GM23338 (cell line): ENCODE measurements around the gene HACD2.

ENCODE experiments used
- CREB1 ChIP-seq: fragments of 250-450 bp; sonication (Bioruptor Pico); IDR thresholded peaks from 2 replicates; pipeline ENCODE4 v1.5.0; 2020; ENCODE audit warnings: low read depth, mild to moderate bottlenecking, moderate library complexity
- EZH2 ChIP-seq: fragments of 200-600 bp; sonication (generic); IDR thresholded peaks from one replicate; pipeline ENCODE4 v1.8.0; 2017; ENCODE audit warnings: antibody characterized with exemption, mild to moderate bottlenecking, low read depth; ENCODE audit not compliant: unreplicated experiment
- EZH2phosphoT487 ChIP-seq: fragments of 200-600 bp; sonication (generic); IDR thresholded peaks from one replicate; pipeline ENCODE4 v1.8.1; 2018; ENCODE audit warnings: antibody characterized with exemption; ENCODE audit not compliant: unreplicated experiment
- JUNB ChIP-seq: IDR thresholded peaks from one replicate; pipeline ENCODE4 v1.6.1; 2016; ENCODE audit warnings: antibody characterized with exemption; ENCODE audit not compliant: unreplicated experiment
- NANOG ChIP-seq: IDR thresholded peaks from 2 replicates; pipeline ENCODE4 v1.6.1; 2016; ENCODE audit warnings: antibody characterized with exemption, borderline replicate concordance
- POLR2AphosphoS5 ChIP-seq: IDR thresholded peaks from 2 replicates; pipeline ENCODE4 v1.6.1; 2016; ENCODE audit warnings: antibody characterized with exemption, low read depth
- STAT1 ChIP-seq: IDR thresholded peaks from one replicate; pipeline ENCODE4 v1.6.1; 2016; ENCODE audit warnings: antibody characterized with exemption; ENCODE audit not compliant: unreplicated experiment
- ZNF114 ChIP-seq: fragments of 250-450 bp; sonication (Bioruptor Pico); IDR thresholded peaks from 2 replicates; pipeline ENCODE4 v1.5.0; 2020; ENCODE audit warnings: mild to moderate bottlenecking, moderate library complexity
- ZNF331 ChIP-seq: fragments of 250-450 bp; sonication (Bioruptor Pico); IDR thresholded peaks from 2 replicates; pipeline ENCODE4 v1.5.0; 2020; ENCODE audit warnings: low read depth, mild to moderate bottlenecking, moderate library complexity
- TF ChIP-seq, protein P1 (sequence below), 2 experiments: fragments of 200-600 bp in 1 of 2; sonication (generic) in 1 of 2; conservative IDR thresholded peaks; 2 replicates each; pipeline versions ENCODE4 v1.5.1 to v1.6.1; 2016 to 2017; ENCODE audit warnings: antibody characterized with exemption in 2 of 2, low read depth in 2 of 2, mild to moderate bottlenecking in 2 of 2, moderate library complexity in 1 of 2
- TF ChIP-seq, protein P2 (sequence below): IDR thresholded peaks from one replicate; pipeline ENCODE4 v1.6.1; 2018; ENCODE audit warnings: antibody characterized with exemption; ENCODE audit not compliant: unreplicated experiment
- TF ChIP-seq, protein P3 (sequence below): IDR thresholded peaks from 2 replicates; pipeline ENCODE4 v1.6.1; 2016; ENCODE audit warnings: antibody characterized with exemption
- TF ChIP-seq, protein P4 (sequence below): fragments of 250-450 bp; sonication (Bioruptor Pico); IDR thresholded peaks from 2 replicates; pipeline ENCODE4 v1.5.0; 2020; ENCODE audit warnings: mild to moderate bottlenecking, moderate library complexity

DNA sequence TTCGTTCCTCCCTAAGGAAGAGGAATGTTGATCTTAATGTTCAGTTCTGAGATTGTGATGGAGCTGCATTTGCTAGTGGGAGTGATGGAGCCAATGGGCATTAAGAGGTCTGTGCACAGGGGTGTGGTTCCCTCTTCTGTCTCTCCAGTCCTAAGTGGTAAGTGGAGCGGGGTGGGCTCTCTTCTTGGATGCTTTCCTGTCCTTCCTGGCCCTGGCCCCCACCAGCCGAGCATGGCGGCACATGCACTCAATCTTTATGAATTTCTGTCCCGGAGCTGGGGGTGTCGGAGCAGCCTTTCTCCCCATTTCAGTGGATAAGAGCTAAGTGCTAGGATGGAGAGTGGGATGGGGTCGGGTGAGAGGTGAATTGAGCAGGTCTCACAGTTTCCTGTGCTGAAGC lies 98.4 kb downstream of the HACD2 start:
- TF ChIP-seq JUNB (no peak), POLR2AphosphoS5 (no peak), NANOG (no peak), STAT1 (no peak), CREB1 (no peak), EZH2 (no peak), EZH2phosphoT487 (no peak), ZNF331 (CRISPR knock-in tag) (no peak), ZNF114 (CRISPR knock-in tag) (no peak)
- TF ChIP-seq, protein P1, sequence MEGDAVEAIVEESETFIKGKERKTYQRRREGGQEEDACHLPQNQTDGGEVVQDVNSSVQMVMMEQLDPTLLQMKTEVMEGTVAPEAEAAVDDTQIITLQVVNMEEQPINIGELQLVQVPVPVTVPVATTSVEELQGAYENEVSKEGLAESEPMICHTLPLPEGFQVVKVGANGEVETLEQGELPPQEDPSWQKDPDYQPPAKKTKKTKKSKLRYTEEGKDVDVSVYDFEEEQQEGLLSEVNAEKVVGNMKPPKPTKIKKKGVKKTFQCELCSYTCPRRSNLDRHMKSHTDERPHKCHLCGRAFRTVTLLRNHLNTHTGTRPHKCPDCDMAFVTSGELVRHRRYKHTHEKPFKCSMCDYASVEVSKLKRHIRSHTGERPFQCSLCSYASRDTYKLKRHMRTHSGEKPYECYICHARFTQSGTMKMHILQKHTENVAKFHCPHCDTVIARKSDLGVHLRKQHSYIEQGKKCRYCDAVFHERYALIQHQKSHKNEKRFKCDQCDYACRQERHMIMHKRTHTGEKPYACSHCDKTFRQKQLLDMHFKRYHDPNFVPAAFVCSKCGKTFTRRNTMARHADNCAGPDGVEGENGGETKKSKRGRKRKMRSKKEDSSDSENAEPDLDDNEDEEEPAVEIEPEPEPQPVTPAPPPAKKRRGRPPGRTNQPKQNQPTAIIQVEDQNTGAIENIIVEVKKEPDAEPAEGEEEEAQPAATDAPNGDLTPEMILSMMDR (conservative IDR thresholded peaks at IDR 0.05; ENCODE audit: low read depth in 2 of 2), result no peak
- TF ChIP-seq, protein P2, sequence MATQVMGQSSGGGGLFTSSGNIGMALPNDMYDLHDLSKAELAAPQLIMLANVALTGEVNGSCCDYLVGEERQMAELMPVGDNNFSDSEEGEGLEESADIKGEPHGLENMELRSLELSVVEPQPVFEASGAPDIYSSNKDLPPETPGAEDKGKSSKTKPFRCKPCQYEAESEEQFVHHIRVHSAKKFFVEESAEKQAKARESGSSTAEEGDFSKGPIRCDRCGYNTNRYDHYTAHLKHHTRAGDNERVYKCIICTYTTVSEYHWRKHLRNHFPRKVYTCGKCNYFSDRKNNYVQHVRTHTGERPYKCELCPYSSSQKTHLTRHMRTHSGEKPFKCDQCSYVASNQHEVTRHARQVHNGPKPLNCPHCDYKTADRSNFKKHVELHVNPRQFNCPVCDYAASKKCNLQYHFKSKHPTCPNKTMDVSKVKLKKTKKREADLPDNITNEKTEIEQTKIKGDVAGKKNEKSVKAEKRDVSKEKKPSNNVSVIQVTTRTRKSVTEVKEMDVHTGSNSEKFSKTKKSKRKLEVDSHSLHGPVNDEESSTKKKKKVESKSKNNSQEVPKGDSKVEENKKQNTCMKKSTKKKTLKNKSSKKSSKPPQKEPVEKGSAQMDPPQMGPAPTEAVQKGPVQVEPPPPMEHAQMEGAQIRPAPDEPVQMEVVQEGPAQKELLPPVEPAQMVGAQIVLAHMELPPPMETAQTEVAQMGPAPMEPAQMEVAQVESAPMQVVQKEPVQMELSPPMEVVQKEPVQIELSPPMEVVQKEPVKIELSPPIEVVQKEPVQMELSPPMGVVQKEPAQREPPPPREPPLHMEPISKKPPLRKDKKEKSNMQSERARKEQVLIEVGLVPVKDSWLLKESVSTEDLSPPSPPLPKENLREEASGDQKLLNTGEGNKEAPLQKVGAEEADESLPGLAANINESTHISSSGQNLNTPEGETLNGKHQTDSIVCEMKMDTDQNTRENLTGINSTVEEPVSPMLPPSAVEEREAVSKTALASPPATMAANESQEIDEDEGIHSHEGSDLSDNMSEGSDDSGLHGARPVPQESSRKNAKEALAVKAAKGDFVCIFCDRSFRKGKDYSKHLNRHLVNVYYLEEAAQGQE, result no peak
- TF ChIP-seq, protein P3, sequence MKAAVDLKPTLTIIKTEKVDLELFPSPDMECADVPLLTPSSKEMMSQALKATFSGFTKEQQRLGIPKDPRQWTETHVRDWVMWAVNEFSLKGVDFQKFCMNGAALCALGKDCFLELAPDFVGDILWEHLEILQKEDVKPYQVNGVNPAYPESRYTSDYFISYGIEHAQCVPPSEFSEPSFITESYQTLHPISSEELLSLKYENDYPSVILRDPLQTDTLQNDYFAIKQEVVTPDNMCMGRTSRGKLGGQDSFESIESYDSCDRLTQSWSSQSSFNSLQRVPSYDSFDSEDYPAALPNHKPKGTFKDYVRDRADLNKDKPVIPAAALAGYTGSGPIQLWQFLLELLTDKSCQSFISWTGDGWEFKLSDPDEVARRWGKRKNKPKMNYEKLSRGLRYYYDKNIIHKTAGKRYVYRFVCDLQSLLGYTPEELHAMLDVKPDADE, result no peak
- TF ChIP-seq, protein P4, sequence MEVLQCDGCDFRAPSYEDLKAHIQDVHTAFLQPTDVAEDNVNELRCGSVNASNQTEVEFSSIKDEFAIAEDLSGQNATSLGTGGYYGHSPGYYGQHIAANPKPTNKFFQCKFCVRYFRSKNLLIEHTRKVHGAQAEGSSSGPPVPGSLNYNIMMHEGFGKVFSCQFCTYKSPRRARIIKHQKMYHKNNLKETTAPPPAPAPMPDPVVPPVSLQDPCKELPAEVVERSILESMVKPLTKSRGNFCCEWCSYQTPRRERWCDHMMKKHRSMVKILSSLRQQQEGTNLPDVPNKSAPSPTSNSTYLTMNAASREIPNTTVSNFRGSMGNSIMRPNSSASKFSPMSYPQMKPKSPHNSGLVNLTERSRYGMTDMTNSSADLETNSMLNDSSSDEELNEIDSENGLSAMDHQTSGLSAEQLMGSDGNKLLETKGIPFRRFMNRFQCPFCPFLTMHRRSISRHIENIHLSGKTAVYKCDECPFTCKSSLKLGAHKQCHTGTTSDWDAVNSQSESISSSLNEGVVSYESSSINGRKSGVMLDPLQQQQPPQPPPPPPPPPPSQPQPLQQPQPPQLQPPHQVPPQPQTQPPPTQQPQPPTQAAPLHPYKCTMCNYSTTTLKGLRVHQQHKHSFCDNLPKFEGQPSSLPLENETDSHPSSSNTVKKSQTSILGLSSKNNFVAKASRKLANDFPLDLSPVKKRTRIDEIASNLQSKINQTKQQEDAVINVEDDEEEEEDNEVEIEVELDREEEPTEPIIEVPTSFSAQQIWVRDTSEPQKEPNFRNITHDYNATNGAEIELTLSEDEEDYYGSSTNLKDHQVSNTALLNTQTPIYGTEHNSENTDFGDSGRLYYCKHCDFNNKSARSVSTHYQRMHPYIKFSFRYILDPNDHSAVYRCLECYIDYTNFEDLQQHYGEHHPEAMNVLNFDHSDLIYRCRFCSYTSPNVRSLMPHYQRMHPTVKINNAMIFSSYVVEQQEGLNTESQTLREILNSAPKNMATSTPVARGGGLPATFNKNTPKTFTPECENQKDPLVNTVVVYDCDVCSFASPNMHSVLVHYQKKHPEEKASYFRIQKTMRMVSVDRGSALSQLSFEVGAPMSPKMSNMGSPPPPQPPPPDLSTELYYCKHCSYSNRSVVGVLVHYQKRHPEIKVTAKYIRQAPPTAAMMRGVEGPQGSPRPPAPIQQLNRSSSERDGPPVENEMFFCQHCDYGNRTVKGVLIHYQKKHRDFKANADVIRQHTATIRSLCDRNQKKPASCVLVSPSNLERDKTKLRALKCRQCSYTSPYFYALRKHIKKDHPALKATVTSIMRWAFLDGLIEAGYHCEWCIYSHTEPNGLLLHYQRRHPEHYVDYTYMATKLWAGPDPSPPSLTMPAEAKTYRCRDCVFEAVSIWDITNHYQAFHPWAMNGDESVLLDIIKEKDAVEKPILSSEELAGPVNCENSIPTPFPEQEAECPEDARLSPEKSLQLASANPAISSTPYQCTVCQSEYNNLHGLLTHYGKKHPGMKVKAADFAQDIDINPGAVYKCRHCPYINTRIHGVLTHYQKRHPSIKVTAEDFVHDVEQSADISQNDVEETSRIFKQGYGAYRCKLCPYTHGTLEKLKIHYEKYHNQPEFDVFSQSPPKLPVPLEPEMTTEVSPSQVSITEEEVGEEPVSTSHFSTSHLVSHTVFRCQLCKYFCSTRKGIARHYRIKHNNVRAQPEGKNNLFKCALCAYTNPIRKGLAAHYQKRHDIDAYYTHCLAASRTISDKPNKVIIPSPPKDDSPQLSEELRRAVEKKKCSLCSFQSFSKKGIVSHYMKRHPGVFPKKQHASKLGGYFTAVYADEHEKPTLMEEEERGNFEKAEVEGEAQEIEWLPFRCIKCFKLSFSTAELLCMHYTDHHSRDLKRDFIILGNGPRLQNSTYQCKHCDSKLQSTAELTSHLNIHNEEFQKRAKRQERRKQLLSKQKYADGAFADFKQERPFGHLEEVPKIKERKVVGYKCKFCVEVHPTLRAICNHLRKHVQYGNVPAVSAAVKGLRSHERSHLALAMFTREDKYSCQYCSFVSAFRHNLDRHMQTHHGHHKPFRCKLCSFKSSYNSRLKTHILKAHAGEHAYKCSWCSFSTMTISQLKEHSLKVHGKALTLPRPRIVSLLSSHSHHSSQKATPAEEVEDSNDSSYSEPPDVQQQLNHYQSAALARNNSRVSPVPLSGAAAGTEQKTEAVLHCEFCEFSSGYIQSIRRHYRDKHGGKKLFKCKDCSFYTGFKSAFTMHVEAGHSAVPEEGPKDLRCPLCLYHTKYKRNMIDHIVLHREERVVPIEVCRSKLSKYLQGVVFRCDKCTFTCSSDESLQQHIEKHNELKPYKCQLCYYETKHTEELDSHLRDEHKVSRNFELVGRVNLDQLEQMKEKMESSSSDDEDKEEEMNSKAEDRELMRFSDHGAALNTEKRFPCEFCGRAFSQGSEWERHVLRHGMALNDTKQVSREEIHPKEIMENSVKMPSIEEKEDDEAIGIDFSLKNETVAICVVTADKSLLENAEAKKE, result no peak
